SK-N-SH treated with all-trans-retinoic acid at 6 μM for 48 hours (cell line): ENCODE data around the gene RPS6KB2.

ENCODE experiments used
- ARNTL ChIP-seq: fragments of 450-650 bp; formaldehyde crosslinking; IDR thresholded peaks from 2 replicates; pipeline ENCODE4 v1.5.0; 2020; ENCODE audit warnings: low read depth, mild to moderate bottlenecking, moderate library complexity, borderline replicate concordance
- ESRRG ChIP-seq: fragments of 250-450 bp; sonication (Bioruptor Pico); IDR thresholded peaks from 2 replicates; pipeline ENCODE4 v1.6.1; 2021; ENCODE audit warnings: mild to moderate bottlenecking
- SNAI2 ChIP-seq: fragments of 250-450 bp; sonication (Bioruptor Pico); IDR thresholded peaks from 2 replicates; pipeline ENCODE4 v1.5.0; 2020; ENCODE audit warnings: mild to moderate bottlenecking, moderate library complexity

DNA sequence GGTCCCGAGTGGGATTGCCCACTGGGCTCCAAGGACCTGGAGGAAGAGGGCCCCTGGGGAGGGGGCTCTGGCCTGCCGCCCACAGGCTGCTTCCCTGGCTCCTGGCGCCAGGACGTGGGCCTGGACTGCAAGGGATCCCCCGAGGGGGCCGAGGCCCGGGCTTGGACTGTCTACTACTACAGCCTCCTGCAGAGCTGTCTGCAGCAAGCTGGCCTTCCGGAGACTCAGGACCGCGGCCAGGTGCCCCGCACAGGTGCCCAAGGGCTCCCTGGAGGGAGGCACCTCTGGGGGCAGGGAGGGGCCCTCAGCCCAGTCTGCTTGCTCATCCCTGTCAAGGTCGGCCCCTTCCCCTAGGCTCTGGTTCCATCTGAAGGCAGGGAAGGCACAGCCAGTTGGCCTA is 10.9 kb upstream of the RPS6KB2 start:
- TF ChIP-seq ARNTL (CRISPR knock-in tag): no peak
- TF ChIP-seq ESRRG (CRISPR knock-in tag): no peak
- no peak for TF ChIP-seq SNAI2 (CRISPR knock-in tag)
